Type B pancreatic cell (in vitro differentiated cells): ENCODE measurements around the gene LCE3B. TPM values are rescaled to one million over a fixed set of nuclear protein-coding genes. Genes with fewer than 3 reads are reported as not detected.

Experiments used
- DNase-seq: peaks from one replicate; pipeline ENCODE4 v3.0.0; 2021; ENCODE audit warnings: mixed read lengths; ENCODE audit not compliant: unreplicated experiment; ENCODE audit errors: extremely low spot score
- H3K27ac Mint-ChIP-seq: 2 replicates; pipeline ENCODE4 v1.8.0; 2021; ENCODE audit warnings: mild to moderate bottlenecking, mixed read lengths
- H3K27me3 Mint-ChIP-seq: 2 replicates; pipeline ENCODE4 v1.8.0; 2021; ENCODE audit warnings: mixed read lengths
- H3K36me3 Mint-ChIP-seq: 2 replicates; pipeline ENCODE4 v1.8.0; 2021; ENCODE audit warnings: mixed read lengths
- H3K4me1 Mint-ChIP-seq: one replicate; pipeline ENCODE4 v1.8.0; 2021; ENCODE audit warnings: mixed read lengths; ENCODE audit not compliant: unreplicated experiment
- H3K4me3 Mint-ChIP-seq: 2 replicates; pipeline ENCODE4 v1.8.0; 2021; ENCODE audit warnings: mild to moderate bottlenecking, mixed read lengths
- H3K9me3 Mint-ChIP-seq: 2 replicates; pipeline ENCODE4 v1.8.0; 2021; ENCODE audit warnings: mixed read lengths
- CTCF ChIP-seq: fragments of 200-600 bp; sonication (generic); conservative IDR thresholded peaks from 2 replicates; pipeline ENCODE4 v1.5.0; 2021; ENCODE audit warnings: antibody characterized with exemption, mild to moderate bottlenecking
- total RNA-seq: library from RNA; stranded (reverse); gene quantifications from 2 replicates; pipeline ENCODE4 v1.2.1, GENCODE V29; 2021; ENCODE audit warnings: low replicate concordance

Gene LCE3B
- total RNA-seq, 1 donor from 2014 or later: not detected

GRCh38 chr1:152580433-152580832, 33.2 kb upstream of the LCE3B start, which contains the start of gene LCE3D:
LCE3D (minus strand) TSS chr1:152580516; CDS start chr1:152579936, 580 bp downstream.
- TF ChIP-seq CTCF: no peak
- H3K36me3 Mint-ChIP-seq: no peaks in the 10 kb centered on the region

GRCh38 chr1:152582647-152583046, 31.0 kb upstream of the LCE3B start:
- Mint-ChIP-seq H3K27ac (no peak overlapping the region), H3K4me3 (no peak overlapping the region), H3K27me3 (no peaks in the 10 kb centered on the region), H3K36me3 (no peaks in the 10 kb centered on the region), H3K4me1 (no peaks in the 10 kb centered on the region), H3K9me3 (no peaks in the 10 kb centered on the region)
- TF ChIP-seq CTCF: no peak
- DNase-seq: no peak

More at GRCh38 chr1:152580433-152580832, 33.2 kb upstream of the LCE3B start, which contains the start of gene LCE3D:
- H3K9me3 Mint-ChIP-seq: no peaks in the 10 kb centered on the region
- no peak for DNase-seq
- H3K27ac Mint-ChIP-seq: no peak within 1 kb of the TSS
- no peaks in the 10 kb centered on the region for H3K4me1 Mint-ChIP-seq
- no peak within 1 kb of the TSS for H3K4me3 Mint-ChIP-seq
- H3K27me3 Mint-ChIP-seq: no peaks in the 10 kb centered on the region

- H3K27me3 Mint-ChIP-seq: no peaks in the 10 kb centered on the region
- no peak overlapping the region for H3K27ac Mint-ChIP-seq
- TF ChIP-seq CTCF: no peak
- no peaks in the 10 kb centered on the region for H3K9me3 Mint-ChIP-seq
- H3K36me3 Mint-ChIP-seq: no peaks in the 10 kb centered on the region
- no peak for DNase-seq
- no peak overlapping the region for H3K4me3 Mint-ChIP-seq
- no peaks in the 10 kb centered on the region for H3K4me1 Mint-ChIP-seq
Observed at GRCh38 chr1:152585586-152585985, 28.0 kb upstream of the LCE3B start.

GRCh38 chr1:152596986-152597385, 16.6 kb upstream of the LCE3B start:
- Mint-ChIP-seq H3K27me3 (no peaks in the 10 kb centered on the region), H3K9me3 (no peaks in the 10 kb centered on the region), H3K4me1 (no peaks in the 10 kb centered on the region), H3K27ac (no peak overlapping the region), H3K36me3 (no peaks in the 10 kb centered on the region), H3K4me3 (no peak overlapping the region)
- no peak for DNase-seq
- no peak for TF ChIP-seq CTCF

GRCh38 chr1:152599934-152600333, 13.7 kb upstream of the LCE3B start, which contains the start of gene LCE3C:
LCE3C (plus strand) TSS chr1:152600234; CDS start chr1:152600732, 498 bp downstream.
- H3K4me3 Mint-ChIP-seq: no peak within 1 kb of the TSS
- H3K9me3 Mint-ChIP-seq: no peaks in the 10 kb centered on the region
- H3K27ac Mint-ChIP-seq: no peak within 1 kb of the TSS
- DNase-seq: no peak
- no peaks in the 10 kb centered on the region for H3K27me3 Mint-ChIP-seq
- H3K36me3 Mint-ChIP-seq: no peaks in the 10 kb centered on the region
- TF ChIP-seq CTCF: no peak
- no peaks in the 10 kb centered on the region for H3K4me1 Mint-ChIP-seq

GRCh38 chr1:152621993-152622392, 8.4 kb downstream of the LCE3B start:
- Mint-ChIP-seq H3K9me3 (peaks cover 13% of the 10 kb centered on the region), H3K4me1 (no peaks in the 10 kb centered on the region), H3K27ac (no peak overlapping the region), H3K27me3 (no peaks in the 10 kb centered on the region), H3K4me3 (no peak overlapping the region), H3K36me3 (no peaks in the 10 kb centered on the region)
- no peak for TF ChIP-seq CTCF
- DNase-seq: no peak
